NB4 (cell line): ENCODE measurements around the gene CARMIL1.
A peak's percentile ranks its signal among the peaks of the same experiment; 100 is the strongest.

Experiments
- DNase-seq: peaks from one replicate; pipeline ENCODE4 v3.0.0; 2010; ENCODE audit warnings: low read depth
- H3K4me3 ChIP-seq: one replicate; pipeline ENCODE4 v1.5.1; 2011; ENCODE audit warnings: mild to moderate bottlenecking, low read depth, low read length, moderate library complexity
- CTCF ChIP-seq: IDR thresholded peaks from one replicate; pipeline ENCODE4 v1.5.1; 2012; ENCODE audit warnings: low read depth, low read length
- MAX ChIP-seq: IDR thresholded peaks from 2 replicates; pipeline ENCODE4 v1.6.1; 2011; ENCODE audit warnings: low read depth, low read length
- MYC ChIP-seq: IDR thresholded peaks from 2 replicates; pipeline ENCODE4 v1.6.1; 2011; ENCODE audit warnings: low read depth, low read length
- POLR2A ChIP-seq: IDR thresholded peaks from 2 replicates; pipeline ENCODE4 v1.6.1; 2011; ENCODE audit warnings: mild to moderate bottlenecking; ENCODE audit not compliant: insufficient read length; ENCODE audit errors: extremely low read depth

Gene CARMIL1

GRCh38 chr6:25635886-25636317 lies 356.7 kb downstream of the CARMIL1 start:
- H3K4me3 ChIP-seq, result no peak overlapping the region
- TF ChIP-seq POLR2A, result no peak
- TF ChIP-seq MAX, result no peak
- no peak for TF ChIP-seq MYC
- no peak for TF ChIP-seq CTCF
- DNase-seq, result no peak

GRCh38 chr6:25637211-25637610 lies 358.0 kb downstream of the CARMIL1 start:
- no peak overlapping the region for H3K4me3 ChIP-seq
- TF ChIP-seq POLR2A, result no peak
- no peak for TF ChIP-seq MYC
- no peak for TF ChIP-seq MAX
- TF ChIP-seq CTCF, result no peak
- peak; percentile 57 for DNase-seq

GRCh38 chr6:25637960-25638434 lies 358.8 kb downstream of the CARMIL1 start:
- TF ChIP-seq CTCF, result no peak
- TF ChIP-seq MYC, result no peak
- no peak for TF ChIP-seq MAX
- no peak for TF ChIP-seq POLR2A
- DNase-seq, result no peak

GRCh38 chr6:25639653-25640052 lies 360.5 kb downstream of the CARMIL1 start:
- no peak for DNase-seq
- no peak overlapping the region for H3K4me3 ChIP-seq
- no peak for TF ChIP-seq MAX
- TF ChIP-seq MYC, result no peak
- TF ChIP-seq CTCF, result no peak

More at GRCh38 chr6:25637960-25638434, 358.8 kb downstream of the CARMIL1 start:
- H3K4me3 ChIP-seq, result no peak overlapping the region

GRCh38 chr6:25640446-25640845 lies 361.3 kb downstream of the CARMIL1 start:
- DNase-seq, result no peak
- TF ChIP-seq POLR2A (no peak), MAX (no peak), CTCF (no peak), MYC (no peak)
- H3K4me3 ChIP-seq, result no peak overlapping the region

- no peak for DNase-seq
- TF ChIP-seq MAX, result no peak
- no peak overlapping the region for H3K4me3 ChIP-seq
These were observed 361.7 kb downstream of the CARMIL1 start for GRCh38 chr6:25640891-25641290.
